ENCODE results near the gene ARHGEF39.

ARHGEF39 gene

GRCh38 chr9:35675732-35676392 lies 10.9 kb upstream of the ARHGEF39 start:
- DNase-seq (ENCODE audit: low read depth, low spot score): peak; percentile 74

- peak; percentile 50 for DNase-seq (ENCODE audit: low read depth, low spot score)
These were observed 10.2 kb upstream of the ARHGEF39 start for GRCh38 chr9:35675204-35675603.

GRCh38 chr9:35674025-35674361 lies 9.0 kb upstream of the ARHGEF39 start:
- no peak for DNase-seq (ENCODE audit: low read depth, low spot score)

GRCh38 chr9:35673132-35674024 lies 8.4 kb upstream of the ARHGEF39 start, which contains the start of gene CA9:
Gene CA9 (plus strand): TSS chr9:35673928. CDS start chr9:35673960, 32 bp downstream.
- DNase-seq (ENCODE audit: low read depth, low spot score): no peak

- DNase-seq (ENCODE audit: low read depth, low spot score): no peak
These were observed 4.5 kb upstream of the ARHGEF39 start for GRCh38 chr9:35669331-35670145.

GRCh38 chr9:35667939-35668338 lies 2.9 kb upstream of the ARHGEF39 start:
- no peak for DNase-seq (ENCODE audit: low read depth, low spot score)

GRCh38 chr9:35666549-35666948 lies 1.6 kb upstream of the ARHGEF39 start:
- no peak for DNase-seq (ENCODE audit: low read depth, low spot score)

GRCh38 chr9:35666045-35666444 lies 1.1 kb upstream of the ARHGEF39 start:
- no peak for DNase-seq (ENCODE audit: low read depth, low spot score)

- no peak for DNase-seq (ENCODE audit: low read depth, low spot score)
These were observed 450 bp upstream of the ARHGEF39 start for GRCh38 chr9:35665471-35665818.

GRCh38 chr9:35662437-35662836 lies 2.6 kb downstream of the ARHGEF39 start:
- no peak for DNase-seq (ENCODE audit: low read depth, low spot score)

GRCh38 chr9:35661756-35662350 lies 3.1 kb downstream of the ARHGEF39 start:
- DNase-seq (ENCODE audit: low read depth, low spot score): no peak

GRCh38 chr9:35660966-35661415 lies 4.0 kb downstream of the ARHGEF39 start:
- peak; percentile 57 for DNase-seq (ENCODE audit: low read depth, low spot score)

- DNase-seq (ENCODE audit: low read depth, low spot score): no peak
These were observed 5.7 kb downstream of the ARHGEF39 start for GRCh38 chr9:35659340-35659739.

- DNase-seq (ENCODE audit: low read depth, low spot score): no peak
These were observed 6.1 kb downstream of the ARHGEF39 start for GRCh38 chr9:35658968-35659220.

GRCh38 chr9:35658137-35658967 lies 6.6 kb downstream of the ARHGEF39 start, which contains the start of gene CCDC107:
Gene CCDC107 (plus strand): TSS chr9:35658292. CDS start chr9:35658380, 88 bp downstream.
- DNase-seq (ENCODE audit: low read depth, low spot score): peak; percentile 93

- DNase-seq (ENCODE audit: low read depth, low spot score): peak; percentile 99
These were observed 7.4 kb downstream of the ARHGEF39 start, which contains the start of gene RMRP for GRCh38 chr9:35657546-35658136. Gene RMRP (minus strand): TSS chr9:35658019.

GRCh38 chr9:35656831-35657545 lies 8.0 kb downstream of the ARHGEF39 start:
- no peak for DNase-seq (ENCODE audit: low read depth, low spot score)

GRCh38 chr9:35656348-35656747 lies 8.6 kb downstream of the ARHGEF39 start:
- no peak for DNase-seq (ENCODE audit: low read depth, low spot score)

GRCh38 chr9:35653611-35654010 lies 11.4 kb downstream of the ARHGEF39 start:
- DNase-seq (ENCODE audit: low read depth, low spot score): no peak

- no peak for DNase-seq (ENCODE audit: low read depth, low spot score)
These were observed 12.2 kb downstream of the ARHGEF39 start for GRCh38 chr9:35652829-35653209.
